Osteocyte (in vitro differentiated cells): Measurements from ENCODE around the gene DUS2. TPM values are rescaled to one million over a fixed set of nuclear protein-coding genes. Genes with fewer than 3 reads are reported as not detected.
"Not testable (repeated sequence)": the region's sequence is repeated elsewhere in the genome, so short reads cannot be mapped to it uniquely, and the experiment has no call there.

Experiments used
- DNase-seq: peaks from one replicate; pipeline ENCODE4 v3.0.0; 2021; ENCODE audit warnings: mixed read lengths; ENCODE audit not compliant: unreplicated experiment; ENCODE audit errors: extremely low spot score
- H3K27ac Mint-ChIP-seq: one replicate; pipeline ENCODE4 v1.8.0; 2021; ENCODE audit warnings: mild to moderate bottlenecking, mixed read lengths; ENCODE audit not compliant: unreplicated experiment
- H3K27me3 Mint-ChIP-seq: one replicate; pipeline ENCODE4 v1.8.0; 2021; ENCODE audit warnings: mixed read lengths; ENCODE audit not compliant: unreplicated experiment
- H3K36me3 Mint-ChIP-seq: one replicate; pipeline ENCODE4 v1.8.0; 2021; ENCODE audit warnings: mixed read lengths; ENCODE audit not compliant: unreplicated experiment
- H3K4me1 Mint-ChIP-seq: one replicate; pipeline ENCODE4 v1.8.0; 2021; ENCODE audit warnings: mixed read lengths; ENCODE audit not compliant: unreplicated experiment
- H3K4me3 Mint-ChIP-seq: one replicate; pipeline ENCODE4 v1.8.0; 2021; ENCODE audit warnings: mild to moderate bottlenecking, moderate library complexity, mixed read lengths; ENCODE audit not compliant: unreplicated experiment
- H3K9me3 Mint-ChIP-seq: one replicate; pipeline ENCODE4 v1.8.0; 2021; ENCODE audit warnings: mixed read lengths; ENCODE audit not compliant: unreplicated experiment
- CTCF ChIP-seq: fragments of 200-600 bp; sonication (generic); IDR thresholded peaks from 2 replicates; pipeline ENCODE4 v1.5.0; 2021; ENCODE audit warnings: antibody characterized with exemption, mild to moderate bottlenecking, moderate library complexity
- total RNA-seq: library from RNA; stranded (reverse); gene quantifications from 2 replicates; pipeline ENCODE4 v1.2.1, GENCODE V29; 2021

Gene DUS2
- total RNA-seq, 1 donor from 2014 or later = 17.2 TPM

GRCh38 chr16:68111379-68111778 is 88.3 kb downstream of the DUS2 start:
- Mint-ChIP-seq H3K4me3 (no peak overlapping the region), H3K27me3 (no peaks in the 10 kb centered on the region), H3K36me3 (peaks cover 16% of the 10 kb centered on the region), H3K27ac (no peak overlapping the region), H3K9me3 (peaks cover 36% of the 10 kb centered on the region), H3K4me1 (peaks cover 2% of the 10 kb centered on the region)
- no peak for TF ChIP-seq CTCF
- DNase-seq = no peak

DNA sequence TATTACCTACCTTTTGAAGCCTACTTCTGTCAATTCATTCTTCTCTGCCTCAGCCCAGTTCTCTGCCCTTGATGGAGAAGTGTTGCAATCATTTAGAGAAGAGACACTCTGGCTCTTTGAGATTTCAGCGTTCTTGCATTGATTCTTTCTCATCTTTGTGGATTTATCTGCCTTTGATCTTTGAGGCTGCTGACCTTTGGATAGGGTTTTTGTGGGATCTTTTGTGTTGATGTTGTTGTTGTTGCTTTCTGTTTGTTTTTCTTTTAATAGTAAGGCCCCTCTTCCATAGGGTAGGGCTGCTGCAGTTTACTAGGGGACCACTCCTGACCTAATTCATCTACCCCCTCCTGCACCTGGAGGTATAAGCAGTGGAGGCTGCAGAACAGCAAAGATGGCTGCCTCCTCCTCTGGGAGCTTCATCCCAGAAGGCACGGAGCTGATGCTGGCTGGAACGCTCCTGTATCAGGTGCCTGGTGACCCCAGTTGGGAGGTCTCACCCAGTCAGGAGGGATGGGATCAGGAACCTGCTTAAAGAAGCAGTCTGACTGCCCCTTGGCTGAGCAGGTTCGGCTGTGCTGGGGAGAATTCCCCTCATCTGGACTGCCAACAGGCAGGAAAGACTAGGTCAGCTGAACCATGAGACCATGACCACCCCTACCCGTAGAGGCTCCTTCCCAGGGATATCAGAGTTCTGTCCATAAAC is 90.1 kb downstream of the DUS2 start:
- no peak for DNase-seq
- Mint-ChIP-seq H3K36me3 (peaks cover 13% of the 10 kb centered on the region), H3K4me3 (no peak overlapping the region), H3K27me3 (no peaks in the 10 kb centered on the region), H3K4me1 (peaks cover 2% of the 10 kb centered on the region), H3K27ac (no peak overlapping the region), H3K9me3 (peaks cover 33% of the 10 kb centered on the region)
- TF ChIP-seq CTCF = no peak

DNA sequence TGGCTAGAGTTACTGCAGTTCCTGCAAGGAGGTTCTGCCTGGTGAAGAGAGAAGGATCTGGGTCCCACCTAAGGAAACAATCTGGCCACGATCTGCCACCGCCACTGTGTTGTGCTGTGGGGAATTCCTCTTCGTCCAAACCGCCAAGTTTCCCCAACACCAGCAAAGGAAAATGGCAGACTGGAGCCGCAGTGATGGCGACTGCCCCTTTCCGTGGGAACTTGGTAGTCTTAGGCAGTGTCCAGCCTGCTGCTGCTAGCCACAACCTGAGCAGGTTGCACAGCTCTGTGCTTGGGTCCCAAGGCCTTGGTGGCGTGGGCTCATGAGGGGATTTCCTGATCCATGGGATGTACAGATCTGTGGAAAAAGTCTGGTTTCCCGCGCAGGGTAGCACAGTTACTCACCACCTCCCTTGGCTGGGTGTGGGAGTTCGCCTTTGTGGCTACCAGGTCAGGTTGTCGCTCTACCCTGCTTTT is 90.7 kb downstream of the DUS2 start:
- Mint-ChIP-seq H3K36me3 (peaks cover 11% of the 10 kb centered on the region), H3K27ac (no peak overlapping the region), H3K4me3 (no peak overlapping the region), H3K27me3 (no peaks in the 10 kb centered on the region), H3K4me1 (peaks cover 2% of the 10 kb centered on the region), H3K9me3 (peaks cover 27% of the 10 kb centered on the region)
- no peak for DNase-seq
- TF ChIP-seq CTCF = no peak

DNA sequence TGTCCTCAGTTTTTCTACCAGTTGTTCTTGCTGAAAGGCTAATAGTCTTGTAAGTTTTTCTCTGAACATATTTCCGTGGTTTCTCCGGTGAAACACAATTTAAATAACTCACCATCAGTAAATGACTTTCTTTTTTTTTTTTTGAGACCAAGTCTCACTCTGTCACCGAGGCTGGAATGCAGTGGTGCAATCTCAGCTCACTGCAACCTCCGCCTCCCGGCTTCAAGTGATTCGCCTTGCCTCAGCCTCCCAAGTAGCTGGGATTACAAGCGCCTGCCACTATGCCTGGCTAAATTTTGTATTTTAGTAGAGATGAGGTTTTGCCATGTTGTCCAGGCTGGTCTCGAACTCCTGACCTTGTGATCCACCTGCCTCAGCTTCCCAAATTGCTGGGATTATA is 91.9 kb downstream of the DUS2 start:
- H3K9me3 Mint-ChIP-seq = peaks cover 16% of the 10 kb centered on the region
- H3K4me3 Mint-ChIP-seq, H3K27ac Mint-ChIP-seq, H3K27me3 Mint-ChIP-seq, H3K4me1 Mint-ChIP-seq, H3K36me3 Mint-ChIP-seq, DNase-seq: not testable (repeated sequence)

DNA sequence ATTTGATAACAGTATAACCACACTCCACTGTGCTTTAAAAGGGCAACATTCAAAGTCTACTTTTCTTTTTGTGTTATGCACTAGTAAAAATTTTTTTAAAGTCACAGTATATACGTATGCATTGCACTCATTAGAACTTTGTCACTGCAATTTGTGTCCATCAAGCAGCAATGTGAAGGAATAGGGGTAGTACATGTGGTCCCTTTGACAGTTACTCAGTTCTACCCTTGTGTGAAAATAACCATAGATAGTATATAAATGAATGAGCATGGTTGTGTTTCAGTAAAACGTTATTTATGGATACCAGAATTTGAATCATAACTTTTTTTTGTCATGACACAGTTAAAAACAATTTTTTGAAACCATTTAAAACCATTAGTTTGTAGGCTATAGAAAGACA is 92.8 kb downstream of the DUS2 start:
- Mint-ChIP-seq H3K4me1 (peaks cover 2% of the 10 kb centered on the region), H3K36me3 (no peaks in the 10 kb centered on the region), H3K9me3 (peaks cover 12% of the 10 kb centered on the region), H3K4me3 (no peak overlapping the region), H3K27ac (no peak overlapping the region), H3K27me3 (no peaks in the 10 kb centered on the region)
- TF ChIP-seq CTCF = no peak
- no peak for DNase-seq
